ENCODE results near the gene COMMD6.
"Not testable (repeated sequence)": the region's sequence is repeated elsewhere in the genome, so short reads cannot be mapped to it uniquely, and the experiment has no call there.

The COMMD6 gene

GRCh38 chr13:75549262-75550158 is 11.9 kb upstream of the COMMD6 start, which contains the start of gene UCHL3:
TSS of gene UCHL3 (plus strand) at chr13:75549791. CDS start at chr13:75549821, 30 bp downstream.
- DNase-seq (ENCODE audit: low read depth) = peak; percentile 97
- peak; percentile 96 for TF ChIP-seq CTCF (conservative IDR thresholded peaks at IDR 0.05; ENCODE audit: low read depth, low read length)
- peak within 1 kb of the TSS; percentile 89 for H3K4me3 ChIP-seq (ENCODE audit: low read depth, low read length)

- no peak for TF ChIP-seq CTCF (conservative IDR thresholded peaks at IDR 0.05; ENCODE audit: low read depth, low read length)
- no peak for DNase-seq (ENCODE audit: low read depth)
- H3K4me3 ChIP-seq (ENCODE audit: low read depth, low read length) = no peak overlapping the region
Observed at GRCh38 chr13:75547917-75548316, 10.3 kb upstream of the COMMD6 start.

GRCh38 chr13:75545386-75545785 is 7.7 kb upstream of the COMMD6 start:
- not testable (repeated sequence) for DNase-seq (ENCODE audit: low read depth); H3K4me3 ChIP-seq (ENCODE audit: low read depth, low read length)

- H3K4me3 ChIP-seq (ENCODE audit: low read depth, low read length) = no peak overlapping the region
- TF ChIP-seq CTCF (conservative IDR thresholded peaks at IDR 0.05; ENCODE audit: low read depth, low read length) = no peak
- DNase-seq (ENCODE audit: low read depth) = peak; percentile 98
Observed at GRCh38 chr13:75544681-75545330, 7.2 kb upstream of the COMMD6 start.

- H3K4me3 ChIP-seq (ENCODE audit: low read depth, low read length) = no peak overlapping the region
- DNase-seq (ENCODE audit: low read depth) = no peak
- TF ChIP-seq CTCF (conservative IDR thresholded peaks at IDR 0.05; ENCODE audit: low read depth, low read length) = no peak
Observed at GRCh38 chr13:75541961-75542360, 4.3 kb upstream of the COMMD6 start.

- no peak overlapping the region for H3K4me3 ChIP-seq (ENCODE audit: low read depth, low read length)
- no peak for TF ChIP-seq CTCF (conservative IDR thresholded peaks at IDR 0.05; ENCODE audit: low read depth, low read length)
- DNase-seq (ENCODE audit: low read depth) = peak; percentile 55
Observed at GRCh38 chr13:75541287-75541686, 3.6 kb upstream of the COMMD6 start.

- TF ChIP-seq CTCF (conservative IDR thresholded peaks at IDR 0.05; ENCODE audit: low read depth, low read length) = no peak
- DNase-seq (ENCODE audit: low read depth) = peak; percentile 31
- H3K4me3 ChIP-seq (ENCODE audit: low read depth, low read length) = no peak overlapping the region
Observed at GRCh38 chr13:75533861-75534260, 3.8 kb downstream of the COMMD6 start.

All from choroid plexus epithelial cell (primary cell).